H1 (cell line): ENCODE data around the gene TEAD3. TPM values are rescaled to one million over a fixed set of nuclear protein-coding genes. Genes with fewer than 3 reads are reported as not detected.
A peak's percentile ranks its signal among the peaks of the same experiment; 100 is the strongest.

Experiments used
- CTCF ChIA-PET: fragments of 300-600 bp; sonication (Branson Sonifier 250); formaldehyde crosslinking; loops from one replicate; lab custom pipeline; 2021; ENCODE audit not compliant: partially characterized antibody; lab: Charles Lee
- POLR2A ChIA-PET: fragments of 300-600 bp; sonication (Branson Sonifier 250); formaldehyde crosslinking; loops from one replicate; lab custom pipeline; 2021; ENCODE audit warnings: inconsistent platforms; ENCODE audit not compliant: partially characterized antibody; lab: Charles Lee
- DNase-seq, 2 experiments: peaks; one replicate each; pipeline versions ENCODE4 v3.0.0 to v3.0.0-alpha.2; 2010 to 2022; ENCODE audit warnings: low spot score in 2 of 2, low read depth in 1 of 2, mixed read lengths in 1 of 2
- FAIRE-seq: peaks from 2 replicates; lab custom pipeline; 2011; peaks lifted over from hg19 to GRCh38; lab: Jason Lieb, UNC
- H2AFZ ChIP-seq: 2 replicates; pipeline ENCODE4 v1.8.1; 2012; ENCODE audit warnings: low read length, inconsistent platforms
- H2AK5ac ChIP-seq: 2 replicates; pipeline ENCODE4 v1.6.1; 2013; ENCODE audit warnings: low read depth, low read length
- H2BK120ac ChIP-seq: replicated peaks from 2 replicates; pipeline ENCODE3; 2013; ENCODE audit warnings: low read depth, low read length, inconsistent platforms
- H2BK12ac ChIP-seq: 2 replicates; pipeline ENCODE4 v1.6.1; 2013; ENCODE audit warnings: low read depth, low read length
- H2BK15ac ChIP-seq: 2 replicates; pipeline ENCODE4 v1.6.1; 2013; ENCODE audit warnings: low read length
- H2BK20ac ChIP-seq: 2 replicates; pipeline ENCODE4 v1.6.1; 2013; ENCODE audit warnings: low read length
- H2BK5ac ChIP-seq: 2 replicates; pipeline ENCODE4 v1.6.1; 2013; ENCODE audit warnings: low read depth, low read length
- H3K14ac ChIP-seq: 2 replicates; pipeline ENCODE4 v1.6.1; 2013; ENCODE audit warnings: inconsistent platforms; ENCODE audit not compliant: insufficient read length
- H3K18ac ChIP-seq: 2 replicates; pipeline ENCODE4 v1.6.1; 2013; ENCODE audit warnings: low read length; ENCODE audit errors: extremely low read depth
- H3K23ac ChIP-seq: 2 replicates; pipeline ENCODE4 v1.6.1; 2013; ENCODE audit warnings: inconsistent platforms; ENCODE audit not compliant: insufficient read length
- H3K23me2 ChIP-seq: 2 replicates; pipeline ENCODE4 v1.6.1; 2013; ENCODE audit warnings: low read depth, low read length
- H3K27ac ChIP-seq: 2 replicates; pipeline ENCODE4 v1.6.1; 2011; ENCODE audit warnings: low read depth, low read length, inconsistent platforms
- H3K27me3 ChIP-seq, 4 experiments: replicated peaks in 1 of 4; 1 replicate in 1 of 4; 2 replicates in 3 of 4; pipeline versions ENCODE4 v1.6.1 to v1.8.1; 2011 to 2013; ENCODE audit warnings: low read length in 3 of 4, mild to moderate bottlenecking in 3 of 4, inconsistent platforms in 2 of 4, mixed read lengths in 2 of 4, moderate library complexity in 1 of 4; ENCODE audit not compliant: control insufficient read depth in 3 of 4, insufficient read depth in 3 of 4; ENCODE audit errors: extremely low read depth in 1 of 4
- H3K36me3 ChIP-seq, 4 experiments: 2 replicates each; pipeline versions ENCODE4 v1.6.1 to v1.8.1; 2011 to 2013; ENCODE audit warnings: mild to moderate bottlenecking in 4 of 4, low read length in 3 of 4, moderate library complexity in 2 of 4, control low read depth in 1 of 4, inconsistent platforms in 1 of 4; ENCODE audit not compliant: insufficient read depth in 4 of 4, control insufficient read depth in 2 of 4
- H3K4ac ChIP-seq: replicated peaks from 2 replicates; pipeline ENCODE3; 2013; ENCODE audit warnings: low read length, low read depth, mixed read lengths, inconsistent platforms; ENCODE audit not compliant: insufficient read length
- H3K4me1 ChIP-seq, 4 experiments: replicated peaks in 1 of 4; 1 replicate in 1 of 4; 2 replicates in 3 of 4; pipeline versions ENCODE4 v1.6.1 to v1.8.1; 2011 to 2013; ENCODE audit warnings: low read length in 3 of 4, inconsistent platforms in 2 of 4, mixed read lengths in 1 of 4; ENCODE audit not compliant: insufficient read depth in 4 of 4, control insufficient read depth in 3 of 4
- H3K4me2 ChIP-seq, 2 experiments: 2 replicates each; pipeline versions ENCODE4 v1.6.1 to v1.8.1; 2011 to 2013; ENCODE audit warnings: low read depth in 2 of 2, low read length in 2 of 2, control low read depth in 1 of 2, inconsistent platforms in 1 of 2, mild to moderate bottlenecking in 1 of 2; ENCODE audit not compliant: insufficient read depth in 1 of 2
- H3K4me3 ChIP-seq, 4 experiments: fragments of 200-600, 300-600 bp in 1 of 4; sonication (generic), shearing (Covaris generic), sonication (Bioruptor Twin) in 1 of 4; 2 replicates each; pipeline versions ENCODE4 v1.5.1 to v1.8.1; 2011 to 2016; ENCODE audit warnings: low read length in 4 of 4, low read depth in 3 of 4, control low read depth in 2 of 4, inconsistent platforms in 2 of 4, mild to moderate bottlenecking in 2 of 4, mixed read lengths in 1 of 4, moderate library complexity in 1 of 4; ENCODE audit not compliant: insufficient read depth in 2 of 4; ENCODE audit errors: extremely low read depth in 1 of 4
- H3K56ac ChIP-seq: replicated peaks from 2 replicates; pipeline ENCODE3; 2013; ENCODE audit warnings: low read depth, mild to moderate bottlenecking, mixed read lengths, low read length, inconsistent platforms; ENCODE audit not compliant: insufficient read length
- H3K79me1 ChIP-seq: 2 replicates; pipeline ENCODE4 v1.6.1; 2013; ENCODE audit warnings: low read depth, low read length, control low read depth
- H3K79me2 ChIP-seq, 2 experiments: 2 replicates each; pipeline versions ENCODE4 v1.6.1 to v1.8.1; 2012 to 2013; ENCODE audit warnings: low read length in 2 of 2, mild to moderate bottlenecking in 2 of 2, inconsistent platforms in 1 of 2; ENCODE audit not compliant: insufficient read depth in 2 of 2, control insufficient read depth in 1 of 2
- H3K9ac ChIP-seq, 4 experiments: replicated peaks in 1 of 4; 1 replicate in 1 of 4; 2 replicates in 3 of 4; pipeline versions ENCODE4 v1.6.1 to v1.8.1; 2011 to 2013; ENCODE audit warnings: low read depth in 3 of 4, low read length in 3 of 4, control low read depth in 2 of 4, mild to moderate bottlenecking in 2 of 4, moderate library complexity in 2 of 4, inconsistent platforms in 1 of 4; ENCODE audit errors: extremely low read depth in 1 of 4
- H3K9me3 ChIP-seq, 2 experiments: 2 replicates each; pipeline versions ENCODE4 v1.6.1 to v1.8.1; 2012 to 2013; ENCODE audit warnings: mild to moderate bottlenecking in 2 of 2, moderate library complexity in 2 of 2, control low read depth in 1 of 2, inconsistent platforms in 1 of 2, low read depth in 1 of 2, low read length in 1 of 2, mixed read lengths in 1 of 2; ENCODE audit not compliant: insufficient read depth in 2 of 2
- H4K20me1 ChIP-seq, 2 experiments: replicated peaks in 1 of 2; 2 replicates each; pipeline versions ENCODE3 to v1.8.1; 2011 to 2013; ENCODE audit warnings: inconsistent platforms in 2 of 2, low read length in 2 of 2, mild to moderate bottlenecking in 1 of 2; ENCODE audit not compliant: insufficient read depth in 2 of 2, control insufficient read depth in 1 of 2
- H4K5ac ChIP-seq: 2 replicates; pipeline ENCODE4 v1.6.1; 2013; ENCODE audit warnings: low read length, low read depth, mixed read lengths, inconsistent platforms; ENCODE audit not compliant: insufficient read length
- H4K8ac ChIP-seq: 2 replicates; pipeline ENCODE4 v1.8.0; 2013; ENCODE audit warnings: mild to moderate bottlenecking, moderate library complexity, low read length, inconsistent platforms; ENCODE audit not compliant: insufficient read depth; ENCODE audit errors: extremely low read depth
- H4K91ac ChIP-seq: replicated peaks from 2 replicates; pipeline ENCODE3; 2013; ENCODE audit warnings: low read length, mixed read lengths, inconsistent platforms; ENCODE audit not compliant: insufficient read length
- TBP ChIP-seq: IDR thresholded peaks from 2 replicates; pipeline ENCODE4 v1.6.1; 2011; ENCODE audit warnings: low read depth, low read length, improper control_type of control experiment
- WGBS, 2 experiments: shearing (Covaris generic) in 1 of 2; methylation state at CpG; one replicate each; pipeline versions ENCODE4 v1.1.6 to v1.1.7; 2013 to 2015; ENCODE audit warnings: low lambda C conversion rate in 2 of 2, mixed read lengths in 2 of 2, inconsistent platforms in 1 of 2, low coverage in 1 of 2, missing lambda C conversion rate in 1 of 2; ENCODE audit not compliant: insufficient replicate concordance in 2 of 2, insufficient coverage in 1 of 2, insufficient read length in 1 of 2; ENCODE audit errors: extremely low coverage in 1 of 2, missing lambda C conversion rate in 1 of 2; 5-methylcytosine and 5-hydroxymethylcytosine counted together
- polyA plus RNA-seq, 7 experiments: library from polyadenylated mRNA; depleted of rRNA in 3 of 7; stranded (reverse) in 5 of 7; unstranded in 2 of 7; fragments of >200 nt in 5 of 7; fragments of 200-250 nt in 2 of 7; gene quantifications; 1 replicate in 5 of 7; 2 replicates in 1 of 7; 4 replicates in 1 of 7; pipeline versions ENCODE4 v1.2.1 to v1.2.3, GENCODE V29; 2011 to 2013; ENCODE audit warnings: missing spikeins in 2 of 7, mixed read lengths in 2 of 7
- total RNA-seq: library from RNA; stranded (reverse); fragmentation: NEBNext Ultra II Directional; extraction: Animal tissue kit (Norgen Biotek cat#: 25700); gene quantifications from 2 replicates; pipeline ENCODE4 v1.2.1, GENCODE V29; 2021

Gene TEAD3
- total and polyA plus RNA-seq, 2 of the 8 experiments (the other 6 are each of a cell fraction or from before 2014, with no cell fraction given): 20.1 to 28.7 TPM

DNA sequence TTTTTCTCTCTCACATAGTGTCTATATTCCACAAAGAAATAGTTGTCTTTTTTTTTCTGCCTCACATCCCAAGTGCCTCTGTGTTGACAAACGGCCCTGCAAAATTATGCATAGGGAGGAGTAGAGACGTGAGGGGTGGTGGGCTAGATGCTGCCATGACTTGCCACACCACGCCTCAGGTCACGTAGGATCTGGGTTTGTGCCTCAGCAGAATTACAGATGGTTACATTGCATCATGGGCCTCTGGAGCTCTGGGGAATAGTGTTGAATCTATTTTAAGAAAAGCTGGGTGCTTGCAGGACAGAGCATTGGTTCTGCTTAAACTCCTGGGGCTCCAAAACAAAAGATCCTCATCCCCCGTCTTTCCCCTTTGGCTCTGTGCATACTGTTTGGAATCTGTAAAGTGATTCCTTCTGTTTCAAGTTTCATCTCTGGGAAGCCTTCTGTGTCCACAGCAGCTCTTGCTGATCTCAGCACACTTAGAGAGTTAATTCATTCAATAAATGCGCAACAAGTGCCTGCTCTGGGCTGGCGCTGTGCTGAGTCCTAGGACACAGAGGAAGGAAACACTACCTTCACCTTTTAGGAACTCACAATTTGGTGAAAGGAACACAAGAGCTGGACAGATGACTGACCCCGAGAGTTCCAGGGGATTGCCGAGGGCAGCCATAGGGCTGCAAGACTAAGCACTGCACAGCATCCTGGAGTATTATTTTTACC lies 42.3 kb downstream of the TEAD3 start:
- Histone ChIP-seq H3K9ac (no peak overlapping the region), H3K79me2 (no peaks in the 10 kb centered on the region), H3K23me2 (peaks cover 8% of the 10 kb centered on the region; the same call in 1 of the 2 replicates), H3K56ac (no peak overlapping the region), H3K27me3 (no peaks in the 10 kb centered on the region), H3K27ac (no peak overlapping the region), H2BK20ac (no peak overlapping the region), H2BK5ac (no peak overlapping the region), H2BK15ac (no peak overlapping the region), H3K4me3 (peak overlapping the region in 1 of 4 experiments; percentile 13; a peak in 2 of 8 replicates), H2AK5ac (no peak overlapping the region), H3K18ac (0 out of 2 replicates have a peak overlapping the region, but pooled peaks have one; percentile 5), H3K14ac (no peak overlapping the region), H3K4ac (no peak overlapping the region), H4K20me1 (peaks cover 0 to 6% of the 10 kb centered on the region in 2 experiments), H3K4me1 (peaks cover 7 to 14% (median 10%) of the 10 kb centered on the region in 4 experiments; a peak in 6 of 7 replicates), H3K36me3 (peaks cover 2 to 17% (median 6%) of the 10 kb centered on the region in 4 experiments; a peak in 7 of 8 replicates), H3K9me3 (no peaks in the 10 kb centered on the region; a peak in 1 of 4 replicates), H2AFZ (no peak overlapping the region), H4K5ac (no peak overlapping the region), H2BK12ac (no peak overlapping the region), H2BK120ac (no peak overlapping the region), H4K8ac (no peak overlapping the region), H3K23ac (no peak overlapping the region), H3K4me2 (peak overlapping the region; percentile 31 to 89; a peak in 3 of 4 replicates), H4K91ac (no peak overlapping the region), H3K79me1 (no peaks in the 10 kb centered on the region; the same call in 1 of the 2 replicates)
- no peak for TF ChIP-seq TBP
- FAIRE-seq (no peak), DNase-seq (no peak)
- ChIA-PET CTCF (interaction anchor here (1.2 to 11.0 kb wide), 7 partner anchors 14 to 159 kb away, joined by 3 to 140 read pairs (median 5); partner anchors contain the start of genes DEF6, PPARD and RPL10A), POLR2A (interaction anchor here (1.2 to 12.4 kb wide), 2 partner anchors 16 to 36 kb away, joined by 3 to 197 read pairs; partner anchors contain the start of gene RPL10A)
- 68% methylated on average over 9 of the region's 9 CpGs; no CpG with 5 or more reads in 1 of the 2 experiments for WGBS, 2 experiments
